HG02642 (cell line): Measurements from ENCODE around the gene DNAJC5.
"Not testable (repeated sequence)": the region's sequence is repeated elsewhere in the genome, so short reads cannot be mapped to it uniquely, and the experiment has no call there.

ENCODE experiments used
- ATAC-seq: cut with Tn5 transposase; IDR thresholded peaks from one replicate; pipeline ENCODE4 v1.9.1; 2021; ENCODE audit warnings: mild to moderate bottlenecking; ENCODE audit not compliant: unreplicated experiment, poor library complexity

The DNAJC5 gene

GRCh38 chr20:63860325-63861051 is 34.4 kb upstream of the DNAJC5 start:
- no peak for ATAC-seq

- no peak for ATAC-seq
Measured at GRCh38 chr20:63861365-63861934, 33.5 kb upstream of the DNAJC5 start, which contains the start of gene ABHD16B. Gene ABHD16B, plus strand, starts transcription at chr20:63861498. Its CDS starts 43 bp downstream, at chr20:63861541.

- ATAC-seq, result no peak
Measured at GRCh38 chr20:63861981-63862901, 32.7 kb upstream of the DNAJC5 start.

- no peak for ATAC-seq
Measured at GRCh38 chr20:63863021-63863797, 31.7 kb upstream of the DNAJC5 start.

- peak; percentile 64 for ATAC-seq
Measured at GRCh38 chr20:63863798-63864544, 31.0 kb upstream of the DNAJC5 start.

- ATAC-seq, result peak; percentile 3
Measured at GRCh38 chr20:63864545-63864977, 30.4 kb upstream of the DNAJC5 start.

- peak; percentile 76 for ATAC-seq
Measured at GRCh38 chr20:63864978-63865640, 29.8 kb upstream of the DNAJC5 start, which contains the start of gene TPD52L2. Gene TPD52L2, plus strand, starts transcription at chr20:63865270. Its CDS starts 96 bp downstream, at chr20:63865366.

GRCh38 chr20:63867042-63867441 is 27.9 kb upstream of the DNAJC5 start:
- not testable (repeated sequence) for ATAC-seq

GRCh38 chr20:63868264-63868663 is 26.7 kb upstream of the DNAJC5 start:
- no peak for ATAC-seq

GRCh38 chr20:63873477-63873971 is 21.4 kb upstream of the DNAJC5 start:
- no peak for ATAC-seq

GRCh38 chr20:63874241-63874640 is 20.7 kb upstream of the DNAJC5 start:
- ATAC-seq, result not testable (repeated sequence)

GRCh38 chr20:63876489-63877036 is 18.4 kb upstream of the DNAJC5 start:
- ATAC-seq, result no peak

- no peak for ATAC-seq
Measured at GRCh38 chr20:63877755-63878470, 17.0 kb upstream of the DNAJC5 start.

GRCh38 chr20:63878899-63879663 is 15.8 kb upstream of the DNAJC5 start:
- no peak for ATAC-seq

- ATAC-seq, result not testable (repeated sequence)
Measured at GRCh38 chr20:63880901-63881300, 14.0 kb upstream of the DNAJC5 start.

- no peak for ATAC-seq
Measured at GRCh38 chr20:63881451-63882226, 13.3 kb upstream of the DNAJC5 start.
